Upper lobe of right lung (tissue), 1 donor: ENCODE measurements around the gene PLD5. TPM values are rescaled to one million over a fixed set of nuclear protein-coding genes. Genes with fewer than 3 reads are reported as not detected.

Source experiments
- ATAC-seq: fragments of 200-7000 bp; cut with Tn5 transposase; one replicate; pipeline ENCODE4 v1.9.1; 2020; ENCODE audit warnings: mild to moderate bottlenecking, moderate library complexity
- DNase-seq: peaks from one replicate; pipeline ENCODE4 v3.0.0-alpha.2; 2020
- H3K27ac ChIP-seq: fragments of 200-600 bp; one replicate; pipeline ENCODE4 v1.8.0; 2022
- H3K27me3 ChIP-seq: fragments of 200-600 bp; one replicate; pipeline ENCODE4 v1.8.0; 2022; ENCODE audit warnings: mild to moderate bottlenecking
- H3K36me3 ChIP-seq: fragments of 200-600 bp; one replicate; pipeline ENCODE4 v1.8.0; 2022
- H3K4me1 ChIP-seq: fragments of 200-600 bp; one replicate; pipeline ENCODE4 v1.8.0; 2022
- H3K4me3 ChIP-seq: fragments of 200-600 bp; one replicate; pipeline ENCODE4 v1.8.0; 2022; ENCODE audit warnings: mild to moderate bottlenecking
- H3K9me3 ChIP-seq: fragments of 200-600 bp; one replicate; pipeline ENCODE4 v1.8.0; 2022
- intact Hi-C: fragments of 100-400 bp; cut with DNase I; formaldehyde crosslinking; loops from one replicate; pipeline ENCODE4 v1.11.0; 2022
- total RNA-seq: library from RNA; stranded (reverse); fragmentation: NEBNext Ultra II Directional; extraction: Animal tissue kit (Norgen Biotek cat#: 25700); gene quantifications from one replicate; pipeline ENCODE4 v1.2.1, GENCODE V29; 2021
- TF ChIP-seq, protein P1 (sequence below): fragments of 200-600 bp; IDR thresholded peaks from one replicate; pipeline ENCODE4 v1.8.0; 2022; ENCODE audit warnings: antibody characterized with exemption
- donor health status: DM: no; HTN: yes; CAD: no; lungs with severe emphysema.

The PLD5 gene
- total RNA-seq, 1 donor from 2014 or later, result 0.87 TPM

GRCh38 chr1:242523719-242524570 is 552 bp downstream of the PLD5 start:
- H3K27me3 ChIP-seq, result peaks cover 47% of the 10 kb centered on the region
- no peaks in the 10 kb centered on the region for H3K9me3 ChIP-seq
- TF ChIP-seq, protein P1, sequence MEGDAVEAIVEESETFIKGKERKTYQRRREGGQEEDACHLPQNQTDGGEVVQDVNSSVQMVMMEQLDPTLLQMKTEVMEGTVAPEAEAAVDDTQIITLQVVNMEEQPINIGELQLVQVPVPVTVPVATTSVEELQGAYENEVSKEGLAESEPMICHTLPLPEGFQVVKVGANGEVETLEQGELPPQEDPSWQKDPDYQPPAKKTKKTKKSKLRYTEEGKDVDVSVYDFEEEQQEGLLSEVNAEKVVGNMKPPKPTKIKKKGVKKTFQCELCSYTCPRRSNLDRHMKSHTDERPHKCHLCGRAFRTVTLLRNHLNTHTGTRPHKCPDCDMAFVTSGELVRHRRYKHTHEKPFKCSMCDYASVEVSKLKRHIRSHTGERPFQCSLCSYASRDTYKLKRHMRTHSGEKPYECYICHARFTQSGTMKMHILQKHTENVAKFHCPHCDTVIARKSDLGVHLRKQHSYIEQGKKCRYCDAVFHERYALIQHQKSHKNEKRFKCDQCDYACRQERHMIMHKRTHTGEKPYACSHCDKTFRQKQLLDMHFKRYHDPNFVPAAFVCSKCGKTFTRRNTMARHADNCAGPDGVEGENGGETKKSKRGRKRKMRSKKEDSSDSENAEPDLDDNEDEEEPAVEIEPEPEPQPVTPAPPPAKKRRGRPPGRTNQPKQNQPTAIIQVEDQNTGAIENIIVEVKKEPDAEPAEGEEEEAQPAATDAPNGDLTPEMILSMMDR, result no peak
- no peak overlapping the region for H3K27ac ChIP-seq
- ATAC-seq, result peak; percentile 84
- peaks cover 10% of the 10 kb centered on the region for H3K4me1 ChIP-seq
- intact Hi-C loops, result no loop called here
- peak; percentile 72 for DNase-seq
- H3K4me3 ChIP-seq, result peak overlapping the region; percentile 26
- H3K36me3 ChIP-seq, result no peaks in the 10 kb centered on the region

GRCh38 chr1:242522996-242523718 is 1.3 kb downstream of the PLD5 start:
- peaks cover 10% of the 10 kb centered on the region for H3K4me1 ChIP-seq
- intact Hi-C loops, result no loop called here
- H3K36me3 ChIP-seq, result no peaks in the 10 kb centered on the region
- peak overlapping the region; percentile 26 for H3K4me3 ChIP-seq
- ATAC-seq, result no peak
- no peak for DNase-seq
- H3K27ac ChIP-seq, result no peak overlapping the region
- H3K27me3 ChIP-seq, result peaks cover 47% of the 10 kb centered on the region
- H3K9me3 ChIP-seq, result no peaks in the 10 kb centered on the region
- TF ChIP-seq, protein P1, result no peak

DNA sequence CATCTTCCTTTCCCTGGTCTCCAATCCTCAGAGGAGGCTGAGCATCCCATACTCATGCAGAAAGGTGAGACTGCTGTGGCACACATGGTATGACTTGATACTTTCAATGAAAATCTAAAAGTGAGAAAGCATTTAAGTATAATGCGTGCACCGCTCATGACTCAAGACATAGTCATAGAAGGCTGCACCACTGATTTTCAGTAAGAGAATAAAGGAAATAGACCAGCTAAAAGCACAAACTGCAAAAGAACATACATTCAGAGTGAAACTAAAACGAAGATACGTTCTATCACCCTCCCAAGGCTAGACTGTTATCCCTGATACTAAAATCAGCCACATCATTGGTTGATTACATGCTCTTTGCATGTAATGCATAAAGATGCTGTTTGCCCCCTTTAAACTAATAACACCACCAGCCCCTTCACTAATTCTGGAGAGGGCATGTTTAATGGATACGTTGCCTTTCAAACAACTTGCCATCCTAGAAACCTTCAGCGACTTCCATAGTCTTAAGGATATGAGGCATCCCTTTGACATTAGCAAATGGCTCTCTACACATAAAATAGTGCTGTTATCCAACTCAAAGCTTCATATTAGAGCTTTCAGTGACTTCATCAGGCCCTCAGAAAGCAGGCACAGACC is 2.1 kb downstream of the PLD5 start:
- peaks cover 10% of the 10 kb centered on the region for H3K4me1 ChIP-seq
- intact Hi-C loops, result no loop called here
- H3K36me3 ChIP-seq, result no peaks in the 10 kb centered on the region
- H3K27ac ChIP-seq, result no peak overlapping the region
- no peak overlapping the region for H3K4me3 ChIP-seq
- H3K27me3 ChIP-seq, result peaks cover 42% of the 10 kb centered on the region
- no peak for ATAC-seq
- TF ChIP-seq, protein P1, result no peak
- no peak for DNase-seq
- H3K9me3 ChIP-seq, result no peaks in the 10 kb centered on the region

DNA sequence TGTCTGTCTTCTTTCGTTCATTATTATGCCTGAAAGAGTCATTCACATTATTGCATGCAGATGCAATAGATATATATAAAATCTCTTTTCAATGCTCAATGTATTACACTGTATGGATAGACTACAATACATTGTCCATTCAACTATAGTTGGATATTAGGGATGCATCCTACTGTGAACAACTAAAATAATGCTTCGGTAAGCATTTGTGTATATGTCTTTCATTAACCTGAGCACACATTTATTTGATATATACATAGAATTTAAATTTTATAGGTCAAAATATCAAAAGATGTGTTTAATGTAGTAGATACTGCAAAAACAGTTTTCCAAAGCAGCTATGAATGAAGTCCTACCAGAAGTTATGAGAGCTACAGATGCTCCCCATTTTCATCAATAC is 8.9 kb downstream of the PLD5 start:
- Histone ChIP-seq H3K4me1 (no peaks in the 10 kb centered on the region), H3K9me3 (no peaks in the 10 kb centered on the region), H3K27me3 (no peaks in the 10 kb centered on the region), H3K27ac (no peak overlapping the region), H3K36me3 (no peaks in the 10 kb centered on the region), H3K4me3 (no peak overlapping the region)
- no peak for DNase-seq
- no peak for ATAC-seq
- intact Hi-C loops, result no loop called here
- TF ChIP-seq, protein P1, result no peak

- ATAC-seq (no peak), DNase-seq (no peak)
- TF ChIP-seq, protein P1, result no peak
- H3K4me3 ChIP-seq, result no peak overlapping the region
- H3K27me3 ChIP-seq, result no peaks in the 10 kb centered on the region
- H3K36me3 ChIP-seq, result no peaks in the 10 kb centered on the region
- no peak overlapping the region for H3K27ac ChIP-seq
- intact Hi-C loops, result no loop called here
- no peaks in the 10 kb centered on the region for H3K4me1 ChIP-seq
- H3K9me3 ChIP-seq, result no peaks in the 10 kb centered on the region
Observed at GRCh38 chr1:242506724-242507123, 17.8 kb downstream of the PLD5 start.
